ENCODE measurements around the gene GSTO1. TPM values are rescaled to one million over a fixed set of nuclear protein-coding genes. Genes with fewer than 3 reads are reported as not detected.

Gene GSTO1
- total RNA-seq (2014; rRNA removed; shearing (Covaris generic)) (52.5 and 75.3 TPM in 2 replicates), polyA plus RNA-seq (2016; fragmentation: Nextera tagmentation; extraction: Ambion mirVana) (182 and 204 TPM in 2 replicates)
- long read RNA-seq, transcript GSTO1-207 (6 exons, 1,052 nt) = minor isoform, 10 of 72 reads
- long read RNA-seq, transcript GSTO1-202 (6 exons, 972 nt) = major isoform, 52 of 72 reads
- long read RNA-seq, partial matches to known transcripts = 3 of 72 reads
- long read RNA-seq, other reads (novel, unspliced or antisense) = 5 of 72 reads

DNA sequence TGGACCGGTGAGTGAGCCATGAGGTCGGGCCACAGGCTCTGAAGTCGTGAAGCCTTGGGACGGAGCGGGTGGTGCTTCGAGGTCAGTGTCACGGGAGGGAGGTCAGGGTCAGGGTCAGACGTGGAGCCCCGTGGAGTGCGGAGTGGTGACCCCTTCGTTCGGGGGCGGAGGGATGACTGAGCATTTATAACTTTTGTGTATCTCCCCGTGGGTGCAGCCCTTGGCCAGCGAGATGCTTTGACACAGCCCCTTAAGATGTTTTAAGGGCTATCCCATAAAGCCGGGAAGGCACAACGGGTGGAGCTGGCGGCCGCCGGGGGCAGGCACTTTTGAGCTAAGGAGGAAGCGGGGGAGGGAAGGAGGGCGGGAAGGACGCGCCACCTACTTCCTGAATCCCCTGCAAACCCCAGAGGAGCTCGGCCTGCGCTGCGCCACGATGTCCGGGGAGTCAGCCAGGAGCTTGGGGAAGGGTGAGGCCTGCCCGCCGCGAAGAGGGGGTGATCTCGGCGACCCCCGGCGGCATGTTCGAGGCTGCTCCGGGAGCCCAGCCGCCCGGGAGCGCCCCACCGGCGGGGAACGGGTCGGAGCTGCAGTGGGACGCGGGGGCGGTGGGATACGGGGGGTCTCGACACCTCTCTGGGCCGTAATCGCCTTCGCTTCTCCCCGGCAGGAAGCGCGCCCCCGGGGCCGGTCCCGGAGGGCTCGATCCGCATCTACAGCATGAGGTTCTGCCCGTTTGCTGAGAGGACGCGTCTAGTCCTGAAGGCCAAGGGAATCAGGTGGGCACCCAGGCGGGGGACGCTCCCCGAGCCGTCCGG lies at the start of gene GSTO1:
Gene GSTO1, plus strand, starts transcription at position 400 of the 818 bp plus-strand sequence. Its CDS starts 37 bp downstream, at position 437.
- DNase-seq (ENCODE audit: low spot score) = peak; percentile 74
- Histone ChIP-seq H3K36me3 (ENCODE audit: insufficient read depth) (0 out of 2 replicates have a peak, but pooled peaks cover 8% of the 10 kb centered on the region), H3K79me2 (replicated peaks; ENCODE audit: insufficient read depth) (peaks cover 39% of the 10 kb centered on the region), H3K4me1 (ENCODE audit: insufficient read depth) (peaks cover 52% of the 10 kb centered on the region), H3K27me3 (ENCODE audit: insufficient read depth) (no peaks in the 10 kb centered on the region), H3K9me2 (ENCODE audit: insufficient read depth) (no peaks in the 10 kb centered on the region), H3F3A (replicated peaks; ENCODE audit: low read depth) (peaks cover 15% of the 10 kb centered on the region; the same call in 1 of the 2 replicates), H3K27ac (ENCODE audit: low read depth) (peak within 1 kb of the TSS; percentile 6), H3K4me3 (peak within 1 kb of the TSS; percentile 81), H2AFZ (peak within 1 kb of the TSS; percentile 81), H4K20me1 (replicated peaks; ENCODE audit: insufficient read depth) (peaks cover 9% of the 10 kb centered on the region), H3K4me2 (peak within 1 kb of the TSS; percentile 90)
- Mint-ChIP-seq H3K36me3 (ENCODE audit: low read depth) (peaks cover 15% of the 10 kb centered on the region), H3K4me1 (peaks cover 49% of the 10 kb centered on the region), H3K27me3 (ENCODE audit: insufficient read depth, low read depth, poor library complexity) (peaks cover 9% of the 10 kb centered on the region), H3K9me3 (no peaks in the 10 kb centered on the region; the same call in 2 of the 3 replicates), H3K27ac (peak within 1 kb of the TSS; percentile 69; the same call in 1 of the 2 replicates), H3K4me3 (peak within 1 kb of the TSS; percentile 81)
- 0 out of 4 replicates have a peak, but pooled peaks of 1 of the 2 experiments have one; percentile 12 for TF ChIP-seq CTCF (conservative IDR thresholded peaks at IDR 0.05; ENCODE audit: low read depth in 2 of 2)
- no peak for TF ChIP-seq ZNF114 (CRISPR knock-in tag; IDR thresholded peaks at IDR 0.05)
- TF ChIP-seq, protein P1, sequence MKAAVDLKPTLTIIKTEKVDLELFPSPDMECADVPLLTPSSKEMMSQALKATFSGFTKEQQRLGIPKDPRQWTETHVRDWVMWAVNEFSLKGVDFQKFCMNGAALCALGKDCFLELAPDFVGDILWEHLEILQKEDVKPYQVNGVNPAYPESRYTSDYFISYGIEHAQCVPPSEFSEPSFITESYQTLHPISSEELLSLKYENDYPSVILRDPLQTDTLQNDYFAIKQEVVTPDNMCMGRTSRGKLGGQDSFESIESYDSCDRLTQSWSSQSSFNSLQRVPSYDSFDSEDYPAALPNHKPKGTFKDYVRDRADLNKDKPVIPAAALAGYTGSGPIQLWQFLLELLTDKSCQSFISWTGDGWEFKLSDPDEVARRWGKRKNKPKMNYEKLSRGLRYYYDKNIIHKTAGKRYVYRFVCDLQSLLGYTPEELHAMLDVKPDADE (IDR thresholded peaks at IDR 0.05) = peak; percentile 57; the same call in 1 of the 2 replicates
- peak; percentile 85 for TF ChIP-seq POLR2AphosphoS5 (IDR thresholded peaks at IDR 0.05; ENCODE audit: low read depth)
- no peak for TF ChIP-seq STAT1 (IDR thresholded peaks at IDR 0.05; ENCODE audit: unreplicated experiment)
- ATAC-seq = peak; percentile 82

DNA sequence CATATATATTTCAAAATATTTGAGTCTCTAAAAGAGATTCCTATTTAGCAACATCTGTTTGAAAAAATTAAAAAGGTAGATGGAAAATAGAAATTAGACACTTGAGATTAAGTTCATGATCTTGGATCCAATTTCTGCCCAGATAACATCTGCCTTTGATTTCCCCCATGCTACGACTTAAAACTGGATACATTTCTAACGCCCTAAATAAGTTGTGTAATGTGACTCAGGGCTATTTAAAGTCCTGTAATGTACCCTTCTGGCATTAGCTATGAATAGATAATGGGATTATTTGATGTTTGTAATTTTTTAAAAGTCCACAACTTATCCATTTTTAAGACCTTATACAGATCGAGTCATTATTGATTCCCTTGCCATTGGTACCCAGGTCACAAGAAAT lies 46.0 kb upstream of the GSTO1 start:
- no peaks in the 10 kb centered on the region for H3K36me3 Mint-ChIP-seq (ENCODE audit: low read depth)
- Histone ChIP-seq H2AFZ (no peak overlapping the region), H3K4me1 (ENCODE audit: insufficient read depth) (no peaks in the 10 kb centered on the region), H4K20me1 (replicated peaks; ENCODE audit: insufficient read depth) (no peaks in the 10 kb centered on the region), H3K4me3 (no peak overlapping the region), H3K27me3 (ENCODE audit: insufficient read depth) (no peaks in the 10 kb centered on the region), H3K27ac (ENCODE audit: low read depth) (no peak overlapping the region), H3K4me2 (no peak overlapping the region), H3K36me3 (ENCODE audit: insufficient read depth) (no peaks in the 10 kb centered on the region), H3F3A (replicated peaks; ENCODE audit: low read depth) (no peaks in the 10 kb centered on the region), H3K9me2 (ENCODE audit: insufficient read depth) (no peaks in the 10 kb centered on the region), H3K79me2 (replicated peaks; ENCODE audit: insufficient read depth) (no peaks in the 10 kb centered on the region)
- no peaks in the 10 kb centered on the region for H3K27me3 Mint-ChIP-seq (ENCODE audit: insufficient read depth, low read depth, poor library complexity)
- DNase-seq (ENCODE audit: low spot score) (no peak), ATAC-seq (no peak)
- H3K4me1 Mint-ChIP-seq = no peaks in the 10 kb centered on the region
- no peak overlapping the region for H3K27ac Mint-ChIP-seq
- H3K9me3 Mint-ChIP-seq = no peaks in the 10 kb centered on the region
- H3K4me3 Mint-ChIP-seq = no peak overlapping the region
- TF ChIP-seq REST (IDR thresholded peaks at IDR 0.05; ENCODE audit: unreplicated experiment) (no peak), POLR2AphosphoS5 (IDR thresholded peaks at IDR 0.05; ENCODE audit: low read depth) (no peak), ZNF331 (CRISPR knock-in tag; IDR thresholded peaks at IDR 0.05; ENCODE audit: low read depth) (no peak), JUNB (IDR thresholded peaks at IDR 0.05; ENCODE audit: unreplicated experiment) (no peak), STAT1 (IDR thresholded peaks at IDR 0.05; ENCODE audit: unreplicated experiment) (no peak), EZH2 (IDR thresholded peaks at IDR 0.05; ENCODE audit: low read depth, unreplicated experiment) (no peak), CREB1 (CRISPR knock-in tag; IDR thresholded peaks at IDR 0.05; ENCODE audit: low read depth) (no peak), ZNF114 (CRISPR knock-in tag; IDR thresholded peaks at IDR 0.05) (no peak), EZH2phosphoT487 (IDR thresholded peaks at IDR 0.05; ENCODE audit: unreplicated experiment) (no peak), NANOG (IDR thresholded peaks at IDR 0.05; ENCODE audit: borderline replicate concordance) (no peak)
- TF ChIP-seq, protein P1 (IDR thresholded peaks at IDR 0.05) = no peak

Measured in GM23338 (cell line).